HepG2 (cell line): Measurements from ENCODE around the gene ZNF783. TPM values are rescaled to one million over a fixed set of nuclear protein-coding genes. Genes with fewer than 3 reads are reported as not detected.

Experiments used
- ATAC-seq: fragments of 200-7000 bp; cut with Tn5 transposase; 3 replicates; pipeline ENCODE4 v1.9.1; 2020; ENCODE audit warnings: mild to moderate bottlenecking, moderate library complexity
- BruUV-seq: library from RNA; stranded (reverse); fragments of 400-500 nt; replicated peaks from 2 replicates; lab custom pipeline; 2021; lab: Mats Ljungman, UMichigan
- CTCF ChIA-PET: fragments of 300-600 bp; formaldehyde crosslinking; extraction: SDS; loops from one replicate; lab custom pipeline; 2021; ENCODE audit warnings: low total read pairs, inconsistent platforms, low intra/inter-chr PET ratio; lab: Yijun Ruan, JAX
- POLR2A ChIA-PET: fragments of 350-600 bp; sonication (Branson Sonifier 250); formaldehyde crosslinking; loops from one replicate; lab custom pipeline; 2020; ENCODE audit warnings: antibody characterized with exemption, inconsistent platforms; lab: Yijun Ruan, JAX
- DNase-seq: peaks from one replicate; pipeline ENCODE4 v3.0.0-alpha.2; 2015; ENCODE audit warnings: low spot score
- FAIRE-seq: peaks from 3 replicates; lab custom pipeline; 2011; peaks lifted over from hg19 to GRCh38; lab: Jason Lieb, UNC
- H2AFZ ChIP-seq: one replicate; pipeline ENCODE4 v1.6.1; 2011; ENCODE audit warnings: low read length, inconsistent platforms
- H3K27ac ChIP-seq: fragments of 300-600 bp; 3 replicates; pipeline ENCODE4 v1.8.0; 2011; ENCODE audit warnings: mixed run types, mild to moderate bottlenecking, mixed read lengths, low read length, inconsistent platforms; ENCODE audit not compliant: insufficient read depth; ENCODE audit errors: extremely low read length
- H3K27me3 ChIP-seq, 2 experiments: fragments of 200-600 bp in 1 of 2; 2 replicates in 1 of 2; 3 replicates in 1 of 2; pipeline versions ENCODE4 v1.6.0 to v1.8.0; 2011; ENCODE audit warnings: low read length in 2 of 2, mild to moderate bottlenecking in 2 of 2, moderate library complexity in 2 of 2, inconsistent platforms in 1 of 2; ENCODE audit not compliant: insufficient read depth in 2 of 2, control insufficient read depth in 1 of 2
- H3K36me3 ChIP-seq, 2 experiments: fragments of 200-600 bp in 1 of 2; replicated peaks in 1 of 2; 2 replicates in 1 of 2; 3 replicates in 1 of 2; pipeline versions ENCODE4 v1.5.1 to v1.8.0; 2011; ENCODE audit warnings: low read length in 2 of 2, inconsistent platforms in 1 of 2; ENCODE audit not compliant: insufficient read depth in 2 of 2, control insufficient read depth in 1 of 2
- H3K4me1 ChIP-seq: 2 replicates; pipeline ENCODE4 v1.5.1; 2012; ENCODE audit warnings: low read length, inconsistent platforms; ENCODE audit not compliant: insufficient read depth
- H3K4me2 ChIP-seq: 2 replicates; pipeline ENCODE4 v1.6.0; 2011; ENCODE audit warnings: low read depth, low read length, inconsistent platforms
- H3K4me3 ChIP-seq, 3 experiments: fragments of 200-600 bp in 1 of 3; sonication (generic), shearing (Covaris generic) in 1 of 3; replicated peaks in 1 of 3; 2 replicates each; pipeline ENCODE4 v1.5.1; 2011 to 2016; ENCODE audit warnings: low read length in 3 of 3, inconsistent platforms in 2 of 3, low read depth in 2 of 3, mild to moderate bottlenecking in 2 of 3, control low read depth in 1 of 3, mixed read lengths in 1 of 3; ENCODE audit not compliant: insufficient read depth in 1 of 3
- H3K79me2 ChIP-seq: one replicate; pipeline ENCODE4 v1.6.1; 2011; ENCODE audit warnings: low read length, inconsistent platforms; ENCODE audit not compliant: insufficient read depth
- H3K9ac ChIP-seq: 2 replicates; pipeline ENCODE4 v1.6.0; 2011; ENCODE audit warnings: mild to moderate bottlenecking, low read depth, low read length, inconsistent platforms; ENCODE audit not compliant: insufficient read depth
- H3K9me3 ChIP-seq: 2 replicates; pipeline ENCODE4 v1.5.1; 2012; ENCODE audit warnings: mild to moderate bottlenecking, low read length
- H4K20me1 ChIP-seq: 2 replicates; pipeline ENCODE4 v1.6.0; 2011; ENCODE audit warnings: inconsistent platforms, mild to moderate bottlenecking, low read length, moderate library complexity; ENCODE audit not compliant: insufficient read depth
- HOXA3 ChIP-seq: sonication (generic); formaldehyde crosslinking; IDR thresholded peaks from 2 replicates; pipeline ENCODE4 v1.5.0; 2020; ENCODE audit warnings: missing genetic modification reagents
- NR2C2 ChIP-seq: sonication (generic); formaldehyde crosslinking; IDR thresholded peaks from 2 replicates; pipeline ENCODE4 v1.4.0; 2020; ENCODE audit warnings: missing genetic modification reagents, mild to moderate bottlenecking, moderate library complexity, borderline replicate concordance
- RARA ChIP-seq: IDR thresholded peaks from 2 replicates; pipeline ENCODE4 v1.6.1; 2016; ENCODE audit warnings: missing genetic modification reagents, missing compliant biosample characterization
- ZNF256 ChIP-seq: sonication (generic); formaldehyde crosslinking; conservative IDR thresholded peaks from 2 replicates; pipeline ENCODE4 v1.4.0; 2020; ENCODE audit warnings: missing genetic modification reagents
- ZSCAN9 ChIP-seq: IDR thresholded peaks from 2 replicates; pipeline ENCODE4 v1.6.1; 2016; ENCODE audit warnings: borderline replicate concordance
- WGBS: methylation state at CpG from one replicate; pipeline ENCODE4 v1.1.6; 2017; ENCODE audit warnings: low lambda C conversion rate; 5-methylcytosine and 5-hydroxymethylcytosine counted together
- in situ Hi-C: cut with HindIII; loops from 2 replicates; pipeline ENCODE4 v1.10.0; 2017; ENCODE audit warnings: low pct_unique_long_range_greater_than_20kb; ENCODE audit not compliant: extremely low pct_ligation_motif_present
- intact Hi-C: fragments of 100-400 bp; cut with micrococcal nuclease; formaldehyde crosslinking; loops from one replicate; pipeline ENCODE4 v1.10.0; 2022; ENCODE audit not compliant: unreplicated experiment
- polyA plus RNA-seq, 8 experiments: library from polyadenylated mRNA; depleted of rRNA in 3 of 8; stranded (reverse) in 7 of 8; unstranded in 1 of 8; fragments of >200 nt; fragmentation: Illumina TruSeq in 4 of 8; extraction: Trizol in 4 of 8; gene quantifications; 2 replicates each; pipeline versions ENCODE4 v1.2.1 to v1.2.3, GENCODE V29; 2011 to 2016; ENCODE audit warnings: low read depth in 4 of 8, missing spikeins in 1 of 8, mixed read lengths in 1 of 8; ENCODE audit not compliant: insufficient read depth in 1 of 8
- total RNA-seq, 5 experiments: library from RNA; depleted of rRNA; stranded (reverse); fragments of >200 nt; fragmentation: Illumina TruSeq; extraction: Trizol; gene quantifications; 2 replicates each; pipeline ENCODE4 v1.2.3, GENCODE V29; 2016; ENCODE audit warnings: low read depth in 1 of 5
- TF ChIP-seq, protein P1 (sequence below): sonication (generic); formaldehyde crosslinking; IDR thresholded peaks from 2 replicates; pipeline ENCODE4 v1.8.0; 2022; ENCODE audit warnings: missing genetic modification reagents, low read depth, mild to moderate bottlenecking, borderline replicate concordance

The ZNF783 gene
- total and polyA plus RNA-seq, 2 of the 13 experiments (the other 11 are each of a cell fraction or from before 2014, with no cell fraction given) = 4.1 to 5.2 TPM

DNA sequence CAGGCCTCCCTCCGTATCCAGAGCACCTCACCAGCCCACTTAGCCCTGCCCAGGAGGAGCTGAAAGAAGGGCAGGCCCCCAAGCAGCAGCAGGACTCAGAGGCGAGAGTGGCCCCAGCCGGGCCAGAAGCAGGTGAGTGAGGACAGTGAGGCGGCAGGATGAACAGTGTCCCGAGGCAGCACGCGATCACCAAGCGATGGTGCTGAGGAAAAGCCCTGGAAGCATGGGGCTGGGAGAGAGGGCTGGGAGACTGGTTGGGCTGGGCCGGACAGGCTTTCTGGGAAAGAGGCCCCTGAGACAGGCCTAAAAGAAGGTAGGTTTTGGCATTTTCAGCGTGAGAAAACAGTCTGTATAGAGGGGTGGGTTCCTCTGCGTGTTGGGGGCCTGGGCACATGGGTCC, 16.4 kb downstream of the ZNF783 start:
- ATAC-seq (no peak), DNase-seq (no peak), FAIRE-seq (no peak)
- intact Hi-C loops (no loop called here), in situ Hi-C loops (no loop called here)
- no peak overlapping the region for H3K9ac ChIP-seq
- no TSS peak for BruUV-seq
- ChIA-PET POLR2A (no interaction called here), CTCF (no interaction called here)
- H3K4me1 ChIP-seq = peaks cover 4% of the 10 kb centered on the region; the same call in 1 of the 2 replicates
- H3K4me2 ChIP-seq = no peak overlapping the region
- TF ChIP-seq HOXA3 (CRISPR knock-in tag) = no peak
- TF ChIP-seq NR2C2 = no peak
- TF ChIP-seq, protein P1, sequence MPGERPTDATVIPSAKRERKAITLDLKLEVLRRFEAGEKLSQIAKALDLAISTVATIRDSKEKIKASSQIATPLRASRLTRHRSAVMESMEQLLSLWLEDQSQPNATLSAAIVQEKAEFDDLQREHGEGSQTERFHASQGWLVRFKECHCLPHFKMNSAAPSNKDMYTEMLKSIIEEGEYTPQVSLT (CRISPR knock-in tag) = no peak
- H4K20me1 ChIP-seq = no peaks in the 10 kb centered on the region
- H3K27ac ChIP-seq = no peak overlapping the region
- no peak overlapping the region for H3K4me3 ChIP-seq
- H3K9me3 ChIP-seq = no peaks in the 10 kb centered on the region
- 95% methylated on average over 10 of the region's 11 CpGs for WGBS
- H3K79me2 ChIP-seq = no peaks in the 10 kb centered on the region
- H3K27me3 ChIP-seq = no peaks in the 10 kb centered on the region
- H3K36me3 ChIP-seq = peaks cover 5 to 12% of the 10 kb centered on the region in 2 experiments; a peak in 4 of 5 replicates
- H2AFZ ChIP-seq = no peak overlapping the region

DNA sequence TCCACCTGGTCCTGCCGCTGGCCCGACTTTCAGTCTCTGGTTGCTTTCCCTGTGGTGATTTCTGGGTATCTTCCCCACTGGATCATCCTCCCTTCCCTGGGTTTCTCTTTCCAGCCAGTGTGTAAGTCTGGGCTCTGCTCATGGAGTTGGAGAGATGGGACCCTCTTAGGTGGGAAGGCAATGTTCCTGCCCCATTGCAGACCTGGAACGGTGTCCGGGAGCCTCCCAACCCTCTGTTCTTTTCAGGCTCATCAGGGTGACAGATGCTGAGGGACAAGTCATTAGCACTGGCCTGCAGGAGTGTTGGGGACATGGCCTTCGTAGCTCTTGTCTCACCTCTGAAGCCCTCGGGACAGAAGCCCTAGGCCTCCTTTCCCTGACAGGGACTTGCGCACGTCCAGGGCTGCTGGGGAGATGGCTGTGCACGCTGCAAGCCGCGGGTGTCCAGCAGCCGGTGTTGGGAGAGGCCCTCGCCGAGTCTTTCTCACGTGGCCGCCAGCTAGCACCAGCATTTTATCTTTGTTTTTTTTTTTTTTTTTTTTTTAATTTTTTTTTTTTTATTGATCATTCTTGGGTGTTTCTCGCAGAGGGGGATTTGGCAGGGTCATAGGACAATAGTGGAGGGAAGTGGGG, 17.2 kb downstream of the ZNF783 start:
- H3K9ac ChIP-seq = no peak overlapping the region
- WGBS = 94% methylated on average over 16 of the region's 17 CpGs
- ChIA-PET POLR2A (interaction anchor here (0.6 kb wide), 1 partner anchor 20 kb away, joined by 3 read pairs; no protein-coding TSS in a partner anchor), CTCF (no interaction called here)
- no peaks in the 10 kb centered on the region for H3K79me2 ChIP-seq
- no TSS peak for BruUV-seq
- in situ Hi-C loops = no loop called here
- no peak overlapping the region for H3K27ac ChIP-seq
- FAIRE-seq (no peak), ATAC-seq (no peak), DNase-seq (no peak)
- H2AFZ ChIP-seq = no peak overlapping the region
- no peaks in the 10 kb centered on the region; a peak in 1 of 5 replicates for H3K27me3 ChIP-seq
- H3K36me3 ChIP-seq = peaks cover 5 to 12% of the 10 kb centered on the region in 2 experiments; a peak in 4 of 5 replicates
- TF ChIP-seq ZNF256 (CRISPR knock-in tag) (no peak), RARA (CRISPR knock-in tag) (no peak), ZSCAN9 (CRISPR knock-in tag) (no peak)
- intact Hi-C loops = no loop called here
- H3K4me1 ChIP-seq = peaks cover 10% of the 10 kb centered on the region; the same call in 1 of the 2 replicates
- H3K9me3 ChIP-seq = no peaks in the 10 kb centered on the region
- H3K4me2 ChIP-seq = no peak overlapping the region
- H3K4me3 ChIP-seq = no peak overlapping the region
- H4K20me1 ChIP-seq = no peaks in the 10 kb centered on the region
